GM23338 (cell line): ENCODE data around the gene ZNF189.

ENCODE experiments used
- CREB1 ChIP-seq: fragments of 250-450 bp; sonication (Bioruptor Pico); IDR thresholded peaks from 2 replicates; pipeline ENCODE4 v1.5.0; 2020; ENCODE audit warnings: low read depth, mild to moderate bottlenecking, moderate library complexity
- CTCF ChIP-seq, 2 experiments: fragments of 200-600 bp in 1 of 2; sonication (generic) in 1 of 2; conservative IDR thresholded peaks; 2 replicates each; pipeline versions ENCODE4 v1.5.1 to v1.6.1; 2016 to 2017; ENCODE audit warnings: antibody characterized with exemption in 2 of 2, low read depth in 2 of 2, mild to moderate bottlenecking in 2 of 2, moderate library complexity in 1 of 2
- EZH2 ChIP-seq: fragments of 200-600 bp; sonication (generic); IDR thresholded peaks from one replicate; pipeline ENCODE4 v1.8.0; 2017; ENCODE audit warnings: antibody characterized with exemption, mild to moderate bottlenecking, low read depth; ENCODE audit not compliant: unreplicated experiment
- POLR2AphosphoS5 ChIP-seq: IDR thresholded peaks from 2 replicates; pipeline ENCODE4 v1.6.1; 2016; ENCODE audit warnings: antibody characterized with exemption, low read depth

- TF ChIP-seq EZH2: no peak
- no peak for TF ChIP-seq POLR2AphosphoS5
- TF ChIP-seq CTCF (conservative IDR thresholded peaks at IDR 0.05; ENCODE audit: low read depth in 2 of 2): peak; percentile 75 to 80
- TF ChIP-seq CREB1 (CRISPR knock-in tag): no peak
Observed at GRCh38 chr9:101387871-101388506, 10.7 kb upstream of the ZNF189 start.
